ENCODE data around the gene CPNE7.

DNA sequence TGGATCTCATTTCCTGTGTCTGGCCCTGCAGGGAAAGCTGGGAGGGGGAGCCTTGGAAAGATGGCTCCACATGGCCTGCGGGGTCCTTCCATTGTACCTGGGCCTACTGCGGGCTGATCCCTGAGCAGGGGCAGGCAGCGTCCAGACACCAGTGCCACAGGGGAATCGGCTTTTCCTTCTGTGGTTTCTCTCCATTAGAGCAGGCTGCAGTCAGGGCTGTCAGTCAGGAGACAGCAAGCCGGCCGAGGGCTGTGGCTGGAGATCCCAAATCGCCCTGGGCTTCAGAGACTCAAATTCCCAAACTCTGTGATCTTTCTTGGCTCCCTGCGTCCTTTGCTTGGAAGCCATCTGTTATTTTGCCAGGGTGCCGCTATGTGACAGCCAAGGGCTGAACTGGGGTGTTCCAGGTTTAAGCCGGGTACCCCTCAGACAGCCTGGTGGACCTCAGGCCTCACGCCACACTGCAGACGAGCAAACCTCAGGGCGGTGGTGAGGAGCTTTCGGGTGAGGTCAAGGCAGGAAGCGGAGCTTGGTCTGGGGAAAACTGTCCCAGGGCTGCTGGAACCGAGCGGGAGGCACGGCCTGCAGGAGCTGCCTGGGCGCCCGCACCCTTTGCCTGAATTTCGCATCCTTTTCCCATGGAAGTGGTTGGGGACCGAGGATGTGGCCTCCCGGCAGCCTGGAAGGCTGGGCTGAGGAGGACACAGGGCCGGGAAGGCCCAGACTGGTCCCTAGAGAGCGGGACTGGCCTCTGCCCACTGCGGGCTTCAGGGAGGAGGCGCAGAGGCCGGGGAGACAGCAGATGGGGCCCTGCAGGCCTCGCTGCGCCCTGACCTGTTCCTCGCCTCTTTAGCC, 1.5 kb upstream of the CPNE7 start:
- TF ChIP-seq, protein P1, sequence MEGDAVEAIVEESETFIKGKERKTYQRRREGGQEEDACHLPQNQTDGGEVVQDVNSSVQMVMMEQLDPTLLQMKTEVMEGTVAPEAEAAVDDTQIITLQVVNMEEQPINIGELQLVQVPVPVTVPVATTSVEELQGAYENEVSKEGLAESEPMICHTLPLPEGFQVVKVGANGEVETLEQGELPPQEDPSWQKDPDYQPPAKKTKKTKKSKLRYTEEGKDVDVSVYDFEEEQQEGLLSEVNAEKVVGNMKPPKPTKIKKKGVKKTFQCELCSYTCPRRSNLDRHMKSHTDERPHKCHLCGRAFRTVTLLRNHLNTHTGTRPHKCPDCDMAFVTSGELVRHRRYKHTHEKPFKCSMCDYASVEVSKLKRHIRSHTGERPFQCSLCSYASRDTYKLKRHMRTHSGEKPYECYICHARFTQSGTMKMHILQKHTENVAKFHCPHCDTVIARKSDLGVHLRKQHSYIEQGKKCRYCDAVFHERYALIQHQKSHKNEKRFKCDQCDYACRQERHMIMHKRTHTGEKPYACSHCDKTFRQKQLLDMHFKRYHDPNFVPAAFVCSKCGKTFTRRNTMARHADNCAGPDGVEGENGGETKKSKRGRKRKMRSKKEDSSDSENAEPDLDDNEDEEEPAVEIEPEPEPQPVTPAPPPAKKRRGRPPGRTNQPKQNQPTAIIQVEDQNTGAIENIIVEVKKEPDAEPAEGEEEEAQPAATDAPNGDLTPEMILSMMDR (conservative IDR thresholded peaks at IDR 0.05 in 1 of 2, IDR thresholded peaks at IDR 0.05 in 1 of 2; ENCODE audit: low read depth in 1 of 2, low read length in 2 of 2), result no peak
- TF ChIP-seq EZH2 (IDR thresholded peaks at IDR 0.05; ENCODE audit: low read length, missing control alignments), result no peak
